Activated CD4-positive, alpha-beta T cell treated with anti-CD3 and anti-CD28 coated beads, Interleukin-2, amount 50 U/mL, for 16 hours (primary cell): ENCODE data around the gene RNF225.
"Not testable (repeated sequence)": the region's sequence is repeated elsewhere in the genome, so short reads cannot be mapped to it uniquely, and the experiment has no call there.

Experiments
- DNase-seq: peaks from one replicate; pipeline ENCODE4 v3.0.0-alpha.2; 2020

RNF225 gene

GRCh38 chr19:58362272-58362994, 33.0 kb upstream of the RNF225 start, which contains the start of gene ZNF497:
TSS of gene ZNF497 (minus strand) at chr19:58362751. CDS start at chr19:58357635, 5,116 bp downstream.
- DNase-seq = peak; percentile 98

GRCh38 chr19:58364146-58364545, 31.3 kb upstream of the RNF225 start:
- no peak for DNase-seq

GRCh38 chr19:58366585-58367430, 28.6 kb upstream of the RNF225 start:
- DNase-seq = no peak

GRCh38 chr19:58367698-58368454, 27.6 kb upstream of the RNF225 start:
- DNase-seq = no peak

GRCh38 chr19:58368561-58369360, 26.7 kb upstream of the RNF225 start:
- DNase-seq = no peak

- DNase-seq = no peak
Measured at GRCh38 chr19:58372311-58373133, 22.9 kb upstream of the RNF225 start.

GRCh38 chr19:58374200-58374599, 21.3 kb upstream of the RNF225 start:
- no peak for DNase-seq

GRCh38 chr19:58376724-58377123, 18.7 kb upstream of the RNF225 start:
- DNase-seq = not testable (repeated sequence)

GRCh38 chr19:58379246-58379645, 16.2 kb upstream of the RNF225 start:
- no peak for DNase-seq

GRCh38 chr19:58380037-58380661, 15.3 kb upstream of the RNF225 start:
- no peak for DNase-seq

GRCh38 chr19:58380662-58381459, 14.6 kb upstream of the RNF225 start, which contains the start of gene ZNF837:
TSS of gene ZNF837 (minus strand) at chr19:58381030. CDS start at chr19:58369332, 11,698 bp downstream.
- peak; percentile 100 for DNase-seq

GRCh38 chr19:58381460-58382212, 13.8 kb upstream of the RNF225 start:
- DNase-seq = no peak

GRCh38 chr19:58382997-58383603, 12.4 kb upstream of the RNF225 start:
- DNase-seq = no peak

- DNase-seq = no peak
Measured at GRCh38 chr19:58385313-58385890, 10.1 kb upstream of the RNF225 start.

GRCh38 chr19:58385891-58386575, 9.4 kb upstream of the RNF225 start:
- DNase-seq = peak; percentile 34

GRCh38 chr19:58386576-58387337, 8.7 kb upstream of the RNF225 start, which contains the start of gene RPS5:
TSS of gene RPS5 (plus strand) at chr19:58387269. CDS start at chr19:58388138, 869 bp downstream.
- DNase-seq = peak; percentile 99
